Mucosa of gallbladder (tissue), 1 donor: ENCODE measurements around the gene ZNF433. TPM values are rescaled to one million over a fixed set of nuclear protein-coding genes. Genes with fewer than 3 reads are reported as not detected.

Experiments
- DNase-seq: peaks from one replicate; pipeline ENCODE4 v3.0.0-alpha.2; 2020; ENCODE audit warnings: low spot score
- total RNA-seq: library from RNA; stranded (reverse); gene quantifications from one replicate; pipeline ENCODE4 v1.2.1, GENCODE V29; 2021
- donor health status: DM: no; HTN: no; CAD: no.

The ZNF433 gene
- total RNA-seq, 1 donor from 2014 or later: 7.7 TPM

- no peak for DNase-seq
Observed at GRCh38 chr19:11989112-11989456, 46.4 kb downstream of the ZNF433 start.

DNA sequence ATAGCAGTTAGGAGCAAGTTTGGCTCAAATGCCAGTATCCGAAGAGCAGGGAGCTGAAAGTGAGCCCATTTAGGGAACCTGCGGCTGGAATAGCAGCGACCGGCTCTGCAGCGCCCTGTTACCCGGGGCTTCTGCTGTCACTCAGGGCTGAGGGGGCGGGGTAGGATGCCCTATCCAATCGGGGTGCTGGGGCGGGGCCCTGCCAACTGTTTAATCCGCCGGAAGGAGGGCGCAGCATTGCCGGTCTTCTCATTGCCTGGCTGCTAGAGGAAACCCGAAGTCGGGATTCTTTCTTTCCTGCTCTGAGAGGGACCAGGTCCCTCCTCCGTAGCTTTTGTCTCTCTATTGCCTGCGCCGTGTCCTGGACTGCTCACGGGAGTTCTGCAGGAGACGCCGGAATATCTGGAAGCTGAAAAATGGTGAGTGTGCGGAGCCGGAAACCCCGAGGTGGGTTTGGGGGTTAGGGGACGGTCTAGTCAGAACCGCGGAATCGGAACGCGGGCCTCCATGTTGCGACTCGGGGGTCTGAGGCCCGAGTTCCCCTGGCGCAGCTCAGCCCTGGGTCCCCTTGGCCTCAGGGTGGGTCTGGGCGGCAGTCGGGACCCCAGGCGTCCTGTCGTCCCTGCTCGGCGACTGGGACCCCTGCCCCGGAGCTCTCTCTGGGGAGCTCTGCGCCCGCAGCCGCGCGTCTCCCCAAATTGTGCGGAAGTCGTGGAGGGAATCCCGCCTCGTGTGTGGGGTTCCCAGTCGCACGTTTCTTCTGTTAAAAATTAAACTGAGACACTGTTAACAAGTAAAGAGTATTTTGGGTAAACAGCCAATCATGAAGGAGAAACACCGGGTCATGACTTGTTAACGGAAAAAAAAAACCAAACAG, 47.8 kb downstream of the ZNF433 start:
- peak; percentile 97 for DNase-seq

GRCh38 chr19:11986754-11987153, 48.7 kb downstream of the ZNF433 start:
- no peak for DNase-seq

DNA sequence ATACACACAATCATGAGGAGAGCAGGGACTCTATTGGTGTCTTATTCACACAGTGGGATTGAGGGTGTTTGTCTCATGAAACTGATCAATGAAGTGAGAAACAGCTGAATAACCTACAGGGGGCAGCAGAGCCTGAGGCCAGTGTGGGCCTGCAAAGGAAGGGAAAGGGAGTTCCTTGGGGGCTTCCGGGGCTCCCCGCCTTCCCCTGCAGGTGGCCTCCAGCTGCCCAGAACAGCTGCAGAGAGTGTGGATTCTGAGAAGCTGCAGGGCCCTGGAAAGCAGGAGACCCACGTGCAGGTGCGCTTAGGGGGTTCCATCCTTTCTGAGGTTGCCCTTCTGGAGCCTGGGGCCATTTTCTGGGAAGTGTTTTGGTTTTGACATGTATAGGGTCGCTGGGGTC, 50.5 kb downstream of the ZNF433 start:
- DNase-seq: no peak

GRCh38 chr19:11982526-11982925, 53.0 kb downstream of the ZNF433 start:
- no peak for DNase-seq

GRCh38 chr19:11979527-11979926, 56.0 kb downstream of the ZNF433 start:
- no peak for DNase-seq

- no peak for DNase-seq
Observed at GRCh38 chr19:11978492-11979100, 56.9 kb downstream of the ZNF433 start.

DNA sequence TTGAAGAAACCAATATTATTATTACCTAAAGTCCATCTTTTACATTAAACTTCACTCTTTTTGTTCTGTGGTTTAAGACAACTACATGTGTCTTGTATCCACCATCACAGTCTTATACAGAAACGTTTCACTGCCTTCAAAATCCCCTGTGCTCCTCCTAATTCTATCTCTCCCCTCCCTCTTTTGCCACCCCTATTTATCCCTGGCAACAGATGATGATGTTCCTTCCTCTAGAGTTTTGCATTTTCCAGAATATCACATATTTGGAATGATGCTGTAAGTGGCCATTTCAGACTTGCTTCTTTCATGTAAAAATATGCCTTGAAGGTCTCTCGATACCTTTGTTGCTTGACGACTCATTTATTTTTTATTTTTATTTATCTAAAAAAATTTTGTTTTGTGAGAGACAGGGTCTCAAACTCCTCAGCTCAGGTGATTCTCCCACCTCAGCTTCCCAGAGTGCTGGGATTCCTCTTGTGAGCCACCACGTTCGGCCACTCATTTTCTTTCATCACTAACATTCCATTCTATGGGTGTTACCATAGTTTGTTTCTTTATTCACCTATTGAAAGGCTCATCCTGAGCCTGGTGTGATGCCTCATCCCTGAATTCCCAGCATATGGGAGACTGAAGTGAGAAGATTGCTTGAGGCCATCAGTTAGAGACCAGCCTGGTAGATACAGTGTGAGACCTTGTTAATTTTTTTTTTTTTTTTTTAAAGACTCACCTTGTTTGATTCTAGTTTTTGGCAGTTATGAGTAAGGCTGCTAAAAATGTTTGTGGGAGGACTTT, 62.3 kb downstream of the ZNF433 start:
- no peak for DNase-seq

GRCh38 chr19:11971041-11971440, 64.4 kb downstream of the ZNF433 start:
- DNase-seq: no peak

DNA sequence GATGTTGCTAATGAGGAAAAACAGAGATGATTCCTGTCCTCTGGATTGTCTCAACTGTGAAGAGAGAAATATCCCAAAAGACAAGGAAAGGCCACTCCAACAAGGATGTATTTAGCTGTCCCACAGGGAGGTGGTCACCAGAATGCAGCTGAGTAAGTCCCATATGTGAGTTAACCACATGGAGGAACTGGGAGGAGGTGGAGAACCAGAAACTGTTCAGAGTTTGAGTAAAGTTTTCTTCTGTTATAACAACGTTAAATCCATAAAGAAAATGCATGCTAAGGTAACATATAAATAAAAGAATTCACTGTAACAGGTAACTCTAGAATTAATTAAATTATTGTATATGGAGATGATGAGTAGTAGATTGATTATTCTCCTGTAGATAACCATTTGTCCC, 65.3 kb downstream of the ZNF433 start:
- DNase-seq: no peak

- DNase-seq: peak; percentile 97
Observed at GRCh38 chr19:11964858-11965645, 70.4 kb downstream of the ZNF433 start, which contains the start of gene ZNF763. ZNF763 (plus strand) TSS chr19:11965040; CDS start chr19:11965209, 169 bp downstream.

Other genes starting within 250 kb of the ZNF433 start
- 3.9 TPM for gene ZNF491, start 237.2 kb downstream of the ZNF433 start, total RNA-seq
- 14.1 TPM for gene ZNF440, start 221.4 kb downstream of the ZNF433 start, total RNA-seq
- 16.3 TPM for gene ZNF439, start 187.0 kb downstream of the ZNF433 start, total RNA-seq
- gene ZNF69, start 147.9 kb downstream of the ZNF433 start, total RNA-seq: 25.5 TPM
- gene ZNF700, start 110.6 kb downstream of the ZNF433 start, total RNA-seq: 15.9 TPM
- gene ZNF763, start 70.6 kb downstream of the ZNF433 start, total RNA-seq: 5.2 TPM
- 0.17 TPM for gene ZNF878, start 17.3 kb upstream of the ZNF433 start, total RNA-seq
- gene ZNF844, start 29.1 kb upstream of the ZNF433 start, total RNA-seq: 12.2 TPM
- gene ZNF20, start 104.7 kb upstream of the ZNF433 start, total RNA-seq: 3.4 TPM
- 5.9 TPM for gene ZNF625, start 121.1 kb upstream of the ZNF433 start, total RNA-seq
- gene ZNF136, start 127.4 kb upstream of the ZNF433 start, total RNA-seq: 8.8 TPM